CD4-positive, alpha-beta T cell (primary cell): ENCODE measurements around the gene TMOD3. TPM values are rescaled to one million over a fixed set of nuclear protein-coding genes. Genes with fewer than 3 reads are reported as not detected.

Experiments used
- ATAC-seq: fragments of 200-7000 bp; cut with Tn5 transposase; one replicate; pipeline ENCODE4 v1.10.0; 2022; ENCODE audit warnings: mild to moderate bottlenecking; ENCODE audit not compliant: poor library complexity
- CTCF ChIA-PET: fragments of 350-600 bp; sonication (Branson Sonifier 250); formaldehyde crosslinking; loops from one replicate; lab custom pipeline; 2021; ENCODE audit warnings: antibody characterized with exemption, inconsistent platforms; lab: Charles Lee
- POLR2A ChIA-PET: fragments of 350-600 bp; sonication (Branson Sonifier 250); formaldehyde crosslinking; loops from one replicate; lab custom pipeline; 2021; ENCODE audit warnings: antibody characterized with exemption, inconsistent platforms; lab: Charles Lee
- DNase-seq, 14 experiments: peaks; one replicate each; pipeline ENCODE4 v3.0.0-alpha.2; 2013 to 2020; ENCODE audit warnings: mixed read lengths in 2 of 14
- H3K27ac ChIP-seq, 2 donors: one replicate each; pipeline versions ENCODE4 v1.5.1 to v1.7.0; 2013; ENCODE audit warnings: low read length in 2 of 2, low read depth in 1 of 2, mild to moderate bottlenecking in 1 of 2
- H3K27me3 ChIP-seq, 2 experiments: 1 replicate in 1 of 2; 2 replicates in 1 of 2; pipeline versions ENCODE4 v1.6.1 to v1.7.0; 2013; ENCODE audit warnings: low read length in 2 of 2, control low read depth in 1 of 2, mild to moderate bottlenecking in 1 of 2, moderate library complexity in 1 of 2; ENCODE audit not compliant: insufficient read depth in 2 of 2, control insufficient read depth in 1 of 2
- H3K36me3 ChIP-seq: one replicate; pipeline ENCODE4 v1.6.1; 2013; ENCODE audit warnings: low read length, control low read depth; ENCODE audit not compliant: insufficient read depth
- H3K4me1 ChIP-seq: one replicate; pipeline ENCODE4 v1.6.1; 2013; ENCODE audit warnings: low read length, control low read depth; ENCODE audit not compliant: insufficient read depth
- H3K4me3 ChIP-seq: one replicate; pipeline ENCODE4 v1.5.1; 2013; ENCODE audit warnings: mild to moderate bottlenecking, low read length, moderate library complexity
- H3K9me3 ChIP-seq, 2 experiments: 1 replicate in 1 of 2; 2 replicates in 1 of 2; pipeline versions ENCODE4 v1.6.1 to v1.7.0; 2013; ENCODE audit warnings: low read length in 2 of 2, mild to moderate bottlenecking in 2 of 2, control low read depth in 1 of 2, moderate library complexity in 1 of 2; ENCODE audit not compliant: control insufficient read depth in 1 of 2, insufficient read depth in 1 of 2
- H3K27ac Mint-ChIP-seq: one replicate; pipeline ENCODE4 v1.8.0; 2020; ENCODE audit warnings: mixed read lengths
- H3K27me3 Mint-ChIP-seq: one replicate; pipeline ENCODE4 v1.8.0; 2021; ENCODE audit warnings: mixed read lengths
- H3K36me3 Mint-ChIP-seq: one replicate; pipeline ENCODE4 v1.8.0; 2021; ENCODE audit warnings: low read depth, mixed read lengths
- H3K4me1 Mint-ChIP-seq: one replicate; pipeline ENCODE4 v1.8.0; 2021; ENCODE audit warnings: low read depth, mixed read lengths
- H3K4me3 Mint-ChIP-seq: one replicate; pipeline ENCODE4 v1.8.0; 2020; ENCODE audit warnings: mild to moderate bottlenecking, mixed read lengths
- H3K9me3 Mint-ChIP-seq: one replicate; pipeline ENCODE4 v1.8.0; 2020; ENCODE audit warnings: mixed read lengths
- intact Hi-C, 2 experiments: fragments of 100-400 bp; cut with DNase I in 1 of 2; cut with micrococcal nuclease in 1 of 2; formaldehyde crosslinking; loops; one replicate each; pipeline versions ENCODE4 v1.15.1 to v1.9.0; 2023 to 2025; cut with DNase I, micrococcal nuclease
- total RNA-seq, 174 experiments: library from RNA in 2 of 174; stranded (reverse) in 2 of 174; gene quantifications; one replicate each; pipeline ENCODE4 v1.2.3 and lab custom pipeline; 2021 to 2026
- TF ChIP-seq, protein P1 (sequence below): fragments of 200-600 bp; IDR thresholded peaks from one replicate; pipeline ENCODE4 v1.8.0; 2022; ENCODE audit warnings: antibody characterized with exemption, mild to moderate bottlenecking

Gene TMOD3
- total RNA-seq, 2 experiments from 2014 or later = 37.6 to 39.0 TPM

DNA sequence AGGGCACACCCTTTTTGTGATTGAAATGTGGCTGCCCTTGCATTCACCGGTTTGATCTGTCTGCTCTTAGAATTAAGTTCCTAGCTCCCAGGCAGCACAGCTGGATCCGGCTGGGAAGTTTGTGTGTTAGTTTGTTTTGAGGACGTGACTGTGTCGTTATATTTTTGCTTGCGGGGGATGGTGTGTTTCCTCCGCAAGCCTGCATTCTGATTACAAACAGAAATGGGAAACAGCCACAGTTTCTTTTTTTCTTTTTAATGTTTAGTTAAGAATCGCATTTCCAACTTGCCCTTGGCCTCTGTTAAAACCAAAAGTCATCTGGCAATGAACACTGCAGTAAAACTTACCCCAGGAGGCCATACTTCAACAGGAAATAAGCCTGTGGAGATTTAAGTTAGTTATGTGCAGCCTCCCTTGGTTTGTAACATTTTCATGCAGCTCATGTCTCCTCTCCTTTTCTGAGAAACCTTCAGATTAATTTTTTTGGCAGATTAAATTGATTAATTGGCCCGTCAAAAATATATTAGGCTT, 888 bp downstream of the TMOD3 start:
- H3K9me3 Mint-ChIP-seq = no peaks in the 10 kb centered on the region
- H3K4me1 Mint-ChIP-seq = peaks cover 59% of the 10 kb centered on the region
- ChIA-PET POLR2A (interaction anchor here (0.7 to 2.0 kb wide), 7 partner anchors 15 to 1475 kb away, joined by 3 to 15 read pairs (median 4); partner anchors contain the start of genes GABPB1 and LYSMD2), CTCF (interaction anchor here (1.0 kb wide), 2 partner anchors 11 to 53 kb away, joined by 4 read pairs; no protein-coding TSS in a partner anchor)
- H3K27ac Mint-ChIP-seq = peak overlapping the region; percentile 91
- ATAC-seq (no peak), DNase-seq (peak in 4 of 14 experiments; percentile 5 to 30 (median 27))
- peak overlapping the region; percentile 48 to 85 for H3K27ac ChIP-seq
- intact Hi-C loops = loop anchor here in 1 of 2 experiments (2.0 kb wide), 1 partner anchor 28 kb away; no protein-coding TSS in a partner anchor
- H3K4me1 ChIP-seq = peaks cover 15% of the 10 kb centered on the region
- peaks cover 14% of the 10 kb centered on the region for H3K36me3 Mint-ChIP-seq
- H3K36me3 ChIP-seq = no peaks in the 10 kb centered on the region
- H3K27me3 ChIP-seq = no peaks in the 10 kb centered on the region
- H3K4me3 ChIP-seq = peak overlapping the region; percentile 82
- no peaks in the 10 kb centered on the region for H3K27me3 Mint-ChIP-seq
- TF ChIP-seq, protein P1, sequence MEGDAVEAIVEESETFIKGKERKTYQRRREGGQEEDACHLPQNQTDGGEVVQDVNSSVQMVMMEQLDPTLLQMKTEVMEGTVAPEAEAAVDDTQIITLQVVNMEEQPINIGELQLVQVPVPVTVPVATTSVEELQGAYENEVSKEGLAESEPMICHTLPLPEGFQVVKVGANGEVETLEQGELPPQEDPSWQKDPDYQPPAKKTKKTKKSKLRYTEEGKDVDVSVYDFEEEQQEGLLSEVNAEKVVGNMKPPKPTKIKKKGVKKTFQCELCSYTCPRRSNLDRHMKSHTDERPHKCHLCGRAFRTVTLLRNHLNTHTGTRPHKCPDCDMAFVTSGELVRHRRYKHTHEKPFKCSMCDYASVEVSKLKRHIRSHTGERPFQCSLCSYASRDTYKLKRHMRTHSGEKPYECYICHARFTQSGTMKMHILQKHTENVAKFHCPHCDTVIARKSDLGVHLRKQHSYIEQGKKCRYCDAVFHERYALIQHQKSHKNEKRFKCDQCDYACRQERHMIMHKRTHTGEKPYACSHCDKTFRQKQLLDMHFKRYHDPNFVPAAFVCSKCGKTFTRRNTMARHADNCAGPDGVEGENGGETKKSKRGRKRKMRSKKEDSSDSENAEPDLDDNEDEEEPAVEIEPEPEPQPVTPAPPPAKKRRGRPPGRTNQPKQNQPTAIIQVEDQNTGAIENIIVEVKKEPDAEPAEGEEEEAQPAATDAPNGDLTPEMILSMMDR = no peak
- H3K9me3 ChIP-seq = no peaks in the 10 kb centered on the region
- peak overlapping the region; percentile 100 for H3K4me3 Mint-ChIP-seq

DNA sequence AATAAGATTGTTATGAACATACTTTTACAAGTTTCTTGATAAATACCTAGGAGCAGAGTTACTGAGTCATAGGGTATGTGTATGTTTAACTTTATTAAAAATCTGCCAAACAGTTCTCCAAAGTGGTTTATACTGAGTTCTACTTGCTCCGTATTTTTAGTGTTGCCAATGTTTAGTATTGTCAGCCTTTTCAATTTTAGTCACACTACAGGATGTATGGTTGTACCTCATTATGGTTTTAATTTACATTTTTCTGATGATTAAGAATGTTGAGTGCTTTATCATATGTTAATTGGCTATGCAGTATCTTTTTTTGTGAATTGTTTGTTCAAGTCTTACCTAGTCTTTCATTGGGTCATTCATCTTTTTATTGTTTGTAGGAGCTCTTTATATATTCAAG, 4.3 kb downstream of the TMOD3 start:
- Mint-ChIP-seq H3K27me3 (no peaks in the 10 kb centered on the region), H3K36me3 (peaks cover 14% of the 10 kb centered on the region), H3K4me1 (peaks cover 93% of the 10 kb centered on the region), H3K4me3 (peak overlapping the region; percentile 65), H3K27ac (no peak overlapping the region), H3K9me3 (no peaks in the 10 kb centered on the region)
- Histone ChIP-seq H3K9me3 (no peaks in the 10 kb centered on the region), H3K36me3 (no peaks in the 10 kb centered on the region), H3K4me3 (no peak overlapping the region), H3K27me3 (no peaks in the 10 kb centered on the region), H3K4me1 (peaks cover 31% of the 10 kb centered on the region), H3K27ac (no peak overlapping the region)
- TF ChIP-seq, protein P1 = no peak
- intact Hi-C loops = no loop called here
- CTCF ChIA-PET = no interaction called here
- ATAC-seq (no peak), DNase-seq (no peak)
- POLR2A ChIA-PET = no interaction called here

DNA sequence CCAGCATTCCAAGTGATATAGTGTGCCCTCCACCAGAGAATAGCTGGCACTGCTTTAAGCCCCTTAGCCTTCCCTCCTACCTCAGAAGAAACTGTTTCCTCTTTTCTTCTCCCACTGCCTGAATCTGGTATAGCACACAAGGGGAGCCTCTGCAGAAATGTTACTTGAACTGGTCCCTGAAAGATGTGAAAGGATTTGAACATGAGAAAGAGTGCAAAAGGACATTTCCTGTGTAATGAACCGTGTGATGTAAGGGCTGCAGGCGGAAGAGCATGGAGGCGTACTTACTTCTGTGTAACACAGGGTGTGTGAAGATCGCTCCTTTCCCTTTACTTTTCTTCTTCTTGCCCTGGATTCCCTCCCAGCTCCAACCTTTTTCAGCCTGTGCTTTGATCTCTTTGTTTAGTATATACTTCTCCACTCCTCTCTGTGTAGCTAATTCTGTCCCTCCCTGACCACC, 8.4 kb downstream of the TMOD3 start:
- no peak overlapping the region for H3K4me3 ChIP-seq
- H3K9me3 ChIP-seq = no peaks in the 10 kb centered on the region
- Mint-ChIP-seq H3K9me3 (no peaks in the 10 kb centered on the region), H3K27ac (peak overlapping the region; percentile 31), H3K36me3 (no peaks in the 10 kb centered on the region), H3K4me1 (peaks cover 96% of the 10 kb centered on the region), H3K4me3 (peak overlapping the region; percentile 70), H3K27me3 (no peaks in the 10 kb centered on the region)
- no peaks in the 10 kb centered on the region for H3K27me3 ChIP-seq
- no peaks in the 10 kb centered on the region for H3K36me3 ChIP-seq
- DNase-seq = peak in 3 of 14 experiments; percentile 29 to 34 (median 29)
- ATAC-seq = peak; percentile 81
- H3K27ac ChIP-seq = no peak overlapping the region
- ChIA-PET POLR2A (interaction anchor here (1.2 to 1.6 kb wide), 3 partner anchors 9 to 22 kb away, joined by 4 to 6 read pairs (median 4); partner anchors contain the start of gene TMOD3), CTCF (no interaction called here)
- intact Hi-C loops = no loop called here
- H3K4me1 ChIP-seq = peaks cover 30% of the 10 kb centered on the region
- TF ChIP-seq, protein P1 = no peak
